ENCODE data around the gene MED26. TPM values are rescaled to one million over a fixed set of nuclear protein-coding genes. Genes with fewer than 3 reads are reported as not detected.

MED26 gene
- total RNA-seq, 1 donor from 2014 or later, result 8.3 TPM

DNA sequence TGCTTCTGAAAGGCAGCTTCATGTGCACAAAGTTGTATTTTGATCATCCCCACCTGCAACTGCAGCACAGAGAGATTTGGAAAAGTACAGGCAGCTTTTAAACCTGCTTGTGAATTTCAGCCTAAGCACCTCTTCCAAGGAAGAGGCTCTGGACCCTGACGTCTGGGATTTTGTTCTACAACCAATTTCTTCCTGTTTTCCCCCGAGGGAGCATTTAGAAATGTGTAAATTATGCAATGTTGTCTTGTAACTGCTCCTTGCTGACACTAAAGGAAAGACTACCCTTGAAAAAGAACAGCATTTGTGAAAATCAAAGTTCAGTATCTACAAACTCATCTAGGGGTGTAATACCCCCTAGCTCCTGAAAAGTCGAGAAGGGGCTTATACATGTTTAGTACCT is 15.4 kb downstream of the MED26 start:
- no peak for DNase-seq (ENCODE audit: low spot score)

DNA sequence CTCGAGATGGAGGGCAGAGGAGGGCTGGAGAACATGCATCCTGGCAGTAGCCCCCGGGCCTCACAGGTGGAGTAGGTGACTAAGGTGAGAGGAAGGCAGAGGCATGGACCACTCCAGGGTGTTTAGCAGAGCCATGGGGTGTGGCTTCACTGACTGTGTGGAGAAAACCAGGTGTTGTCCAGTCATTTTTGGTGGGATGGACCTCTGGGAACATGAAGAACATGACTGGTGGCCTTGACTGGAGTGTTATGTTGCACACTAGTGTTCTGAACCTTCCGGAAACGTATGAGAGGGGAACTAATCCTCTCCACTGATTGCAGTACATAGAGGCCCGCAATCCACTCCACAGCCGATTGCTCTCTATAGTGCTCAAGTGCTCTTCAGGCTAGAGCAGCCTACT is 16.9 kb downstream of the MED26 start:
- DNase-seq (ENCODE audit: low spot score), result no peak

DNA sequence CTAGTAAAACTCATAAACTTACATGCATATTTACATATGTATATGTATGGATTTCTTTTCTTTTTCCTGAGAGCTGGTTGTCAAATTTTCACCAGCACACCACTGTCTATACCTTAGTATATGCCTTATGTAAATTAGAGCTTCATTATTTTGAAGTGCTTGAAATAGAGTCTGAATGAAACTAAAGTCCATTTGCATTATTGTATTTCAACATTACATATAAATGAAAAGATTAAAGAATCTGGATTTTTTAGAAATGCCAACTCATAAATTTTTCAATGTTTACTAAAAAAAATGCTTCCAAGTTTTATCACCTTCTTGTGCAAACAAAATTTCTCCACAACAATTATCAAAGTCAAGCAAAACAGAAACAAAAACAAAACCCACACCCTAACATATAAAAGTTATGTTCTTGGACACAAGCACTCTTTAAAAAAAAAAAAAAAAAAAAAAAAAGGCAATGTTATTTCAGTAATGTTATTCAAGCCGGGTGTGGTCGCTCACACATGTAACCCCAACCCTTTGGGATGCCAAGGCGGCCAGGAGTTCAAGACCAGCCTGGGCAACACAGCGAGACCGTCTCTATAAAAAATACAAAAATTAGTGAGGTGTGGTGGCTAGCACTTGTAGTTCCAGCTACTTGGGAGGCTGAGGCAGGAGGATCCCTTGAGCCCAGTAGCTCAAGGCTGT is 18.3 kb downstream of the MED26 start:
- no peak for DNase-seq (ENCODE audit: low spot score)

DNA sequence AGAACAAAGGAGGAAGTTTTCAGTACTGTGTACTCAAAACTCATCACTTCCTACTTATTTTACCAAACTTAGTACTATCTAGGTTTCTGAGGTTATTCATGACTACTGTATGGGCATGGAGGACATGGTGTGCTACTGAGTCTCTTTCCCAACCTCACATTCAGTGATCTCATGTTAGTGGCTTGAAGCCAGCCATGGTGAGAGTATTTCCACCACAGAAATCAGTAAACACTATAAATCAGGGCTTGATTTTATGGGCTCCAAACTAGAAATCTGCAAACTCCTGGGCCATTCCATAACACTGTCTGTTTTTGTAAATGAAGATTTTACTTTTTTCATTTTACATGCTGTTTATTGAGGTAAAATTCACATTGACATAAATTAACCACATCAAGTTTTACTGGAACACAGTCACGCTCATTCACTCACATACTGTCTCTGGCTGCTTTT is 19.7 kb downstream of the MED26 start:
- peak; percentile 39 for DNase-seq (ENCODE audit: low spot score)

DNA sequence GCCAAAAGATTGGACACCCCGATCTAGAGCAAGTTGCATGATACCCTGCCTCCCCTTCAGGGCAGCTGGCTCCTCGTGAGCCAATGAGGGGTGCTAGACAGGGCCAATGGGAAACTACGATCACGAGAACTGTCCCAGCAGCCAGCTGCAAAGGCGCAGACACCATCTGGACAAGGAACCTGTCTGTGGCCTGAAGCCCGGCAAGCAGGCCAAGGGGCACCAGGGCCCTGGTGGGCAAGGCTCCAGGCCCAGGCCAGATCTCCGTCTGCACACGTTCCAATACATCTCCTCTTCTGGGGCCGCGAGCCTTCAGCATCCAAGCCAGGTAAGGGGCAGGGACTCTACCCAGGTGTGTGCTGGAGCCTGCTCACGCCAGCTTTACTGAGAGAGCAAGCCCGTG is 20.2 kb downstream of the MED26 start:
- DNase-seq (ENCODE audit: low spot score), result no peak

DNA sequence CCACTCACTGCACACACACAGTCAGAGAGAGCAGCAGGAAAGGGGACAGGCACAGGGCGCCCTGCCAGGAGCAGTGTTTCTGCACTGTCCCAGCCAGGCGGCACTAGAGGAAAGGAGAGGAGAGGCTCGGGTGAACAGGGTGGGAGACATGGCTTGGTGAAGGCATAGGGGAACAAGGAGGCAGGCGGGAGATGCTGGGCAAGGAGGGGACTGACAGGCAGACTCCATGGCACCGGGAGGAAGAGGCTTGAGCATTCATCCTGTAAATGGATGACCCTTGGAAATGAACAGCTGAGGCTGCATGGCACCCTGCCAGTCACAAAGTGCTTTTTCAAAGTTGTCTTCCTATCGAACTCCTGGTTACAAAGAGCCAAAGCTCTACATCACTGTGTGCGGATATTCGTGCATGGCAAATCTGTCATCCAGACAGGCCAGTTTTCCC is 22.4 kb downstream of the MED26 start:
- DNase-seq (ENCODE audit: low spot score), result no peak

DNA sequence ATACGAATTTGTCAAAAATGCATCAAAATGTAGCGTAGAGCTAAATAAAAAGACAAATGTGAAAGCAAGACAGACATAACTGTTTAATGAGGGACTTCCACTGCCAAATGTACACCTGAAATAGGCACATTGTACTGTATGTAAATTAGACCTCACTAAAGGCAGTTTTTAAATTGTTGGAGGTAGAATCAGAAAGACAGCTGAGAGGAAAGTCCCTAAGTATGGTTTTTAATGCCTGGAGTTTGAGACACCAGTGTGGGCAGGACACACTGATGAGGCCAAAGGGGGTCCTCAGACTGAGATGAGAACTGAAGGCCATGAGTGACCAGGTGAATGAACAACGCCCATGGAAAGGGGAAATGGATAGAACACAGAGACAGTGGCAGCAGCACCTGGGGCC is 22.9 kb downstream of the MED26 start:
- no peak for DNase-seq (ENCODE audit: low spot score)

DNA sequence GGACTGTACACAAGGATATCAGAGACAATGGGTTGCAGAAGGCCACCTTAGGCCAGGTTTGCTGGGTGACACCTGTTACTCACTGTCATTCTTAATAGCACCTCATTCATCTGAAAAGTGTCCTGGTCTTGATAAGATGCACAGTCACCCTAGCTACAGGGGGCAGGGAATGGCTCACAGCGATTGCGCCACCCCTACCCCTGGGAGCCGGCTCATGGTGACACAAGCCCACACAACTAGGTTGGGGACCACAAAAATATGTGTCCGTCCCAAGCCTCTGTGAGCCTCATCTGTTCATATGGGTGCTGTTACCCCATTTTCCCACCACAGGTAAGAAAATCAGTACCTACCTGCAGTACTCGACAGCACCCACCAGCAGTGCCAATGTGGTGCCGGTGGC is 23.4 kb downstream of the MED26 start:
- DNase-seq (ENCODE audit: low spot score), result no peak

DNA sequence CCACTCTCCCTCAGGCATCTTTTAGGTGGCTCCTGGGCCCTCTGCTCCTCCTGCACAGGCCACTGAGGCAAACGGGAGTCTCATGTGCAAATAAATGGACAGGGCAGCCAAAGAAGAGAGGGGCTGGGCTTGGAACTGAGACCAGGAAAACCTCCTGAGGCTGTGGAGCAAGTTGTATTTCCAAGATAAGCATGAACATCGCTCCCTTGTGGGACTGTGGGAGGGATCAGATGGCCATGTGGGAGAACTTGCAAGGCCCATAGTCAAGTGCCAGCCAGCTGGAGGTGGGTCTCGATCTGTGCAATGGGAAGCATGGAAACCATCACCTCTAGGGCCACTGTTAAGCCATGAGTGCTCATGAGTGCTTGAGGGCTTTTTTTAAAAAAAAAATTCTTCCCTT is 24.9 kb downstream of the MED26 start:
- DNase-seq (ENCODE audit: low spot score), result no peak

DNA sequence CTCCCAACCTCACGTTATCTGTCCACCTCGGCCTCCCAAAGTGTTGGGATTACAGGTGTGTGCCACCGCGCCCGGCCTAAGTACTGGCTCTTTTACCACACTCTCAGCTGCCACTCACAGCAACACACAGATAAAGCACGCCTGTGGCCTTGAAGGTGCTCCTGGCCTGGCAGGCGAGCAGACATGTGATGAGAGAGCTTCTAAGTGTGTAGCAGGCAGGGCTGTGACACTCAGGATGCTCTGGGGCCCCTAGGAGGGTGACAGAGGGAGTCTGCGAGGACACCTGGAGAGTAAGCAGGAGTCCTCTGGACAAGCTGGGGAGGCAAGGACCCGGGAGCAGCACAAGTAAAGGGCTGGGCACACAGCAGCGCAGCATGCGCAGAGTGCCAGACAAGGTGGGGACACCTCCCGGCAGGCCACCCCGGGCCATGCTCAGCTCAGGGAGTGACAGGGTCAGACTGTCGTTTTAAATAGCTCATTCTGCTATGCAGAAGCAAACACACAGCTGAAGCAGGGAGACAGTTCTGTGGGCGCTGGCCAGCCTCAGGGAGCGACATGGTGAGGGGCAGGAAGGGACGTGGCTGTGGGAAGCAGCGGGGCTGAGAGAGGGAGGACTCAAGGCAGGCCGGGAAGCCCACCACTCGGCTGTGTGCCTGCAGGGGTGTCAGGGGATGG is 26.5 kb downstream of the MED26 start:
- no peak for DNase-seq (ENCODE audit: low spot score)

DNA sequence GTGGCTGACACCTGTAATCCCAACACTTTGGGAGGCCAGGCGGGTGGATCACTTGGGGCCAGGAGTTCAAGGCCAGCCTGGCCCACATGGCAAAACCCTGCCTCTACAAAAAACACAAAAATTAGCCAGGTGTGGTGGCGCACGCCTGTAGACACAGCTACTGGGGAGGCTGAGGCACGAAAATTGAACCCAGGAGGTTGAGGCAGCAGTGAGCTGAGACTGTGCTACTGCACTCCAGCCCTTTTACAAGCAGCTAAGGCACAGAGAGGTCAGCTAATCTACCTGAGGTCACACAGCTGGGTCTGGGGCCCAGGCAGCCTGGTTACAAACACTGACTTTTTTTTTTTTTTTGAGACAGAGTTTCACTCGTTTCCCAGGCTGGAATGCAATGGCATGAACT is 27.2 kb downstream of the MED26 start:
- DNase-seq (ENCODE audit: low spot score), result no peak

DNA sequence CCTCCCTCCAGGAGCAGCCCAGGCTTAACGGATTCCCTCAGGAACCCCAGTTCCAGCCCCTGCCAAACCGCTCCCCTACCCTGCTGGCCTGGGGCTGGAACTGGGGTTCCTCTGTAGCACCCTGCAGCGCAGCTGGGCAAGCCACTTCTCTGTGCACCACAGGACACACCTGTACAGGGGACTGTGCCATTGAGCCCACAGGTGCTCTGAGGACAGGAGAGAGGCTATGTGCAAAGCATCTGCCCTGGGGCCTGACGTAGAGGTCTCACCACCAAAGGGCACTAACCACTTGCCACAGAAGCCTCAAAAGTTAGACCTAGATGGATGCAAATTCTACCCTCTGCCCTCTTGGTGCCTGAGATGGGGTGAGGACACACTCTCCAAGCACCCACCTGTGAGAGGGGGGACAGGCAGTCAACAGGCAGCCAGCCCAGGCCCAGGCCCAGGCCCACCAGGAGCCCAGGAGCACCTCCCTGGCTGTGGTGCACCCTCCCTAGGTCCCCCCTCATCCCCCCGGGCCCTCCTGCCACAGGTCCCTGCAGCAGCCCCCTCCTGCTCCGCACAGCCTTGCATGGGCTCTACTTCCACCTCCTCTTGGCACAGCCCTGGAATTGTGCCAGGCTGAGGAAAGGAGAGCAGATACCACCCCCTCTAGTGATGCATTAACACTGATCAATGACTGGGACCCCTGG is 28.2 kb downstream of the MED26 start:
- DNase-seq (ENCODE audit: low spot score), result no peak

DNA sequence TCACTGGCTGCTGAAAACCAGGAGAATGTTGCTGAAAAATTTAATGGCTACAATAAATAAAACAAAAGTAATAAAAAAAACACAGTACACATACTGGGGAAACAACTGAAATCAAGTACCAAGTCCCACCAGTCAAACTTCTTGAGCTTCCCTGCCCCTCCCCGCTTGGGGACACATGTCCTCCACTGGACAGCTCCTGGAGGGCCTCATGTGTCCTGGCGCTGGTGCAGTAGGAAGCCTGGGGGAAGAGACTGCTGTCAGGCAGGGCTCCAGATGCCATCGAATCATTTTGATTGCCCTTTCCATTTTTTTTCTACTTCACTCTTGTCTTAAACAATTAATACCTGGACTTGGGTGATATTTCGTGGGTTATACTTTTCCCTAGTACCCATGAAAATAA is 29.2 kb downstream of the MED26 start:
- DNase-seq (ENCODE audit: low spot score), result no peak

DNA sequence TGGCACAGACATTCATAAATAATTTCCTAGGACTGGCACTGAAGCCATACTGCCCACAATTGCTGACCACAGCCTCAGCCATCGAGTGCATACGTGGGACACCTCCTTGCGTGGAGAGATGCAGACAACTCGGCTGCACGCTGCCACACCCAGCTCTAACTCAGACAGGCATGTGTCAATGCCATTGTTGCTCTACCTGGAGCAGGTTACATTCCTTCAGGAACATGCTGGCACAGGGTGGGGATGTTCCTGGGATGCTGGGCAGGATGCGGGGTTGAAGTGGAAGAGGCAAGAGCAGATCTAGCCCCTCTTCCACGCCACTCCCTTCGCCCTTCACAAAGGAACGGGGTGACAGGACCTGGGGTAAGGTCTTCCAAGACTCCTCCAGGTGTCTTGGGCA is 31.6 kb downstream of the MED26 start:
- no peak for DNase-seq (ENCODE audit: low spot score)

DNA sequence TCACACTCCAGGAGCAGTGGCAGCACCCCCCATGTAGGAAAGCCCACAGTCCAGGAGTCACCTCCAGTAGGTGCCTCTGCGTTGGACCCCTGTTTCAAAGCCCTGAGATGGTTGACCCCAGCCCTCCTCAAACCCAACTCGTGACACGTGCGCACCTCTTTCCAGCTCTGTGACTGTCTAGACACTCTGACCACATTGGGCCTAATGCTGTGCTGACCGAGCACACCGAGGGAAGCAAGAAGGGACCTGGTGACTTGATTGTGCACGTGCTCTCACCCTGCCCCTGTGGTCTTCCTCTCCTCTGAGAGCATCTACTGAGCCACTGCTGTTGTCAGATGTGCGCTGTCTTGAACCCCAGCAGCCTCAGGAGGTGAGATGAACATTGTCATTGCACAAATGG is 32.9 kb downstream of the MED26 start:
- DNase-seq (ENCODE audit: low spot score), result no peak

DNA sequence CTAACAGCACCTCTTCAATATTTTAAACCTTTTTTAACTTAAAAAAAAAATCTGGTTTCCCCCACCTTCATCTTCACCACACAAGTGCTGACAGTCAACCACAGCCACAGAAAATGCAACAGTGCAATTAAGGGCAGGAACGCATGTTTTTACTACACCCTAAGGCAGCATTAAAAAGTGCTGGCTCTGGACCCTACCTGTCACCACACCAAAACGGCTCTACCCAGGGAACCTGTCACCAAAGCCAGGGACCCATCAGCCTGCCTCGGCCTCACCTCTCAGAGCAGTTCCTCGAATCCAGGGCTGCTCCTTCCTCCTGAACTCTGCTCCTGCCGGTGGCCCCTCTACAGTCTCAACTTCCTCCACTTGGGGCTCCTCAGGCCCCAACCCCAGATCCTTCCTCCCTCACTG is 33.3 kb downstream of the MED26 start:
- DNase-seq (ENCODE audit: low spot score), result no peak

DNA sequence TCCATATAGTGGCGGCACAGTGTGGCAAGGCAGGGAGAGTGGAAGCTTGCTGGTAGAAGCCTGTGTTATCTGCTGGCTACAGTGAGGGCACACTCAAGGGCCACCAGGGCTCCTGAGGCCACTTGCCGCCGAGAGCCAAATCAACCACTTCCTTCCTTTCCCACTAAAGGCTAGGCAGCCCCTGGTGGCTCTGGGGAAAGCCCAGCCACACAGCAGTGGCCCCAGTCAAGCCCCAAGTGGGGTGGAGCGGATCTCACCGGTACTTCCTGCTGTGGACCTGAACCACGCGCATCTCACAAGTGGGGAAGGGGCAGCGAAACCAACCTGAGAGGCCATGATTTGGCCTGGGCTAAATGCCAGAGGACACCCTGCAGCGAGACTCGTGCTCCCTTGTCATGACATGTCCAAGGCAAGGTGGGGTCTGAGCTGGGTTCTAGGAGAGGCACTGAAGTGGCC is 33.8 kb downstream of the MED26 start:
- no peak for DNase-seq (ENCODE audit: low spot score)

DNA sequence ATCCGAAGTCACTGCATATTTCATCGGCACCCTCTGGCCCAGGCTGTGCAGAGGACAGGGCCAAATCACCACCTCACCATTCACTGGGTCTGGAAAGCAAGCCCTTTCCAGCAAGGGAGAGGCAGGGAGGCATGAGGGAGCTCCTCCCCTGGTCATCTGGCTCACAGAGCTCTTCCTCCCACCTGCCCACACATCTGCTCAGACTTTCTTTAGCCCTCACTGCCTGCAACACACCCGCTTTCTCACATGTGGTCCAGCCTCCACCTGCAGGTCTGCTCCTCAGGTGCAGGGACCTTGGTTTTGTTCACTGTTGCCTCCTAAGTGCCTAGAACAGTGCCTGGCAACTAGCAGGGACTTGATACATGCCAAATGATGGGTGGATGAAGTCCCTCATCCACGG is 34.8 kb downstream of the MED26 start:
- no peak for DNase-seq (ENCODE audit: low spot score)

DNA sequence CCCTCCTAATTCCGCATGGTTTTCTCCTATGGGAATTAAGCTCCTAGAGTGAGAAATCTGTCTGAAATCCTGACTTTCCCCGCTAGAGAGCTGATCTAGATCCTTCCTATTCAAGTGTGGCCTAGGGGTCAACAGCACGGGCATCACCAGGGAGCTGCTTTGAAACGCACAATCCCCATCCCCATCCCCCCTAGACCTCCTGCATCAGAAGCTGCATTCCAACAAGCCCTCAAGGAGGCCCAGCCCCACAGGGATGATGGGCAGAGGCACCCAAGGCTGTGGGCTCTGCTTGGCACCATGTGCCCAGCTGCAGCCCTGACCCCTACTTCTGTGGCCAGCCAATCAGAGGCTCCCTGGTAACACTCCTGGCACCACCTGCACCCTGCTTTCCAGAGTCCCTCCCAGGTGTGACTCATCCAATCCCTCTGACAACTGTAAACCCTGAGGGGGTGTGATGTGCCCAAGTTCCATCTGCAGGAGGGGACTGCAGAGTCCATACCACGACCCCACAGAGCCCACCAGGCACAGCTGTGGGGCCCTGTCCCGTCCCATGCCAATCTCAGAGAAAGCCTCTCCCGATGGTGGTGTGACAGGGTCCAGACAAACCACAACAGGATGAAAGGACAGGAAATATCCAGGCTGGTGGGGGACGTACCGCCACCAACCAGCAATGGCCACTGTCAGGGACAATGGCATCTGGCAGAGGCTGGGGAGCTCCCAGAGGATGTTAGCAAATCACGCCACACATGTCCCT is 36.0 kb downstream of the MED26 start:
- no peak for DNase-seq (ENCODE audit: low spot score)

DNA sequence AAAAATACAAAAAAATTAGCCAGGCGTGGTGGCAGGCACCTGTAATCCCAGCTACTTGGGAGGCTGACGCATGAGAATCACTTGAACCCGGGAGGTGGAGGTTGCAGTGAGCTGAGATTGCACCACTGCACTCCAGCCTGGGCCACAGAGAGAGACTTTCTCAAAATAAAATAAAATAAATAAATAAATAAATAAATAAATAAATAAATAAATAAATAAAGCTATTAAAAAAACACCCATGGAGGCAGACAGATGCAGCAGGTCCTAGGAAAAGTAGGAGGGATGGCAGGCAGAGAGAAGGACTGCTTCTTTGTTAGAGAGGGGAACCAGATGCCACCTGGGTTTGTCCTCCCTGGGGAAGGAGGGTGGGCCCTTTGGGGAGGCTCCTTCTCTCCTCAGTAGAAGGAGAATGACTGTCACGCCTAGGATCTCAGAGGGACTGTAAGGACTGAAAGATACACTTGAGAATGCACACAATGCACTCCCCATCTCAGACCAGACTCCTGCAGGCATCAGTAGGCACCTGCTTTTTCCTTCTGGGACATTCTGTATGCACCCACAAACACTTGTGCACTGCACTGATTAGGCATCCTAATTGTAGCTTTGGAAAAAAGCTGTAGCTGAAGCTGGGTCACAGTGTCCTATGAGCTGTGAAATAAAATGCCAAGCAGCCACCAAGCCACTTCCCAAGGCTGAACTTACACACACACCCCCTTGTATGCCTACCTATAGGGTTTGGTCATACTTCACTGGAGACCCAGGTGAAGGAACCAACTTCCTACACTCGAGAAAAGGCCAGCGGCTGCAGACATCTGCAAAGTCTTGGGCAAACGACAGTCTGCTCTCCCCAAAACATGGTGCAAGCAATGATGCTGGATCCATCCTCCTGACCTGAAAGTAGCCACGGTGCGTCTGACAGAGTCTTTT is 36.9 kb downstream of the MED26 start:
- DNase-seq (ENCODE audit: low spot score), result no peak

DNA sequence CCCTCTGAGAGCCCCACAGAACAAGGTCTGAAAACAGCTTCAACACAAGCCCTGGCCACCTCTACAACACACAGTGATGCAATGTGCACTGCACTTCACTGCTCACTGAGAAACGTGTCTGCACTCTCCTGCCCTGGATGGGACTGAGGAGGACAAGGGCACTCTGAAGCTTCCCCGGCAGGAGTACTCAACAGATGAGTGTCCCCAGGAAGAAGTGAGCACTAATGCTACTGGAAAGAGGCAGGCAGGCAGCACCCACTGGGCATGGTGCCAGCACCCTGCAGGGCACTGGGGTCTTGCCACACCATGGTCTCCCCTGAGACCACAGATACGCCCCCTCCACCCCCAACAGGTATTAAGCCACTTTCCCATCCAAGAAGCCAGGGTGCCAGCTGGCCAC is 38.1 kb downstream of the MED26 start:
- no peak for DNase-seq (ENCODE audit: low spot score)
